HepG2 (cell line): Measurements from ENCODE around the gene LPIN3. TPM values are rescaled to one million over a fixed set of nuclear protein-coding genes. Genes with fewer than 3 reads are reported as not detected.
A peak's percentile ranks its signal among the peaks of the same experiment; 100 is the strongest.

ENCODE experiments used
- ATF7-NPFF ChIP-seq: sonication (generic); formaldehyde crosslinking; IDR thresholded peaks from 2 replicates; pipeline ENCODE4 v1.8.1; 2023; ENCODE audit warnings: mild to moderate bottlenecking, low read depth, missing genetic modification reagents, moderate library complexity
- FOXO1 ChIP-seq: sonication (generic); formaldehyde crosslinking; IDR thresholded peaks from 2 replicates; pipeline ENCODE4 v1.4.0; 2020; ENCODE audit warnings: missing genetic modification reagents
- GATAD2A ChIP-seq: IDR thresholded peaks from 2 replicates; pipeline ENCODE4 v1.6.1; 2016
- GPBP1L1 ChIP-seq: sonication (generic); formaldehyde crosslinking; IDR thresholded peaks from 2 replicates; pipeline ENCODE4 v1.5.0; 2020; ENCODE audit warnings: mild to moderate bottlenecking, missing genetic modification reagents
- GTF3A ChIP-seq: sonication (generic); formaldehyde crosslinking; conservative IDR thresholded peaks from 2 replicates; pipeline ENCODE4 v1.4.0; 2020; ENCODE audit warnings: mild to moderate bottlenecking, missing genetic modification reagents
- HDAC6 ChIP-seq: fragments of 200-600 bp; sonication (generic); IDR thresholded peaks from 2 replicates; pipeline ENCODE4 v1.7.0; 2017; ENCODE audit warnings: mild to moderate bottlenecking, antibody characterized with exemption, low read length, low read depth
- HNRNPLL ChIP-seq: fragments of 200-400 bp; formaldehyde crosslinking; IDR thresholded peaks from 2 replicates; pipeline ENCODE4 v1.6.1; 2017; ENCODE audit warnings: mild to moderate bottlenecking, low read depth, low read length; ENCODE audit not compliant: poor library complexity, severe bottlenecking
- IRF2 ChIP-seq: IDR thresholded peaks from 2 replicates; pipeline ENCODE4 v1.6.1; 2018; ENCODE audit warnings: missing genetic modification reagents, missing compliant biosample characterization
- JARID2 ChIP-seq: sonication (generic); formaldehyde crosslinking; IDR thresholded peaks from 2 replicates; pipeline ENCODE4 v1.8.1; 2023; ENCODE audit warnings: missing genetic modification reagents, inconsistent platforms; ENCODE audit not compliant: insufficient replicate concordance
- KAT7 ChIP-seq: IDR thresholded peaks from 2 replicates; pipeline ENCODE4 v1.6.1; 2018; ENCODE audit warnings: borderline replicate concordance, missing compliant biosample characterization
- KDM2A ChIP-seq: sonication (generic); formaldehyde crosslinking; IDR thresholded peaks from 2 replicates; pipeline ENCODE4 v1.4.0; 2020; ENCODE audit warnings: low read depth, missing genetic modification reagents, borderline replicate concordance
- KLF13 ChIP-seq: sonication (generic); formaldehyde crosslinking; IDR thresholded peaks from 2 replicates; pipeline ENCODE4 v1.4.0; 2020; ENCODE audit warnings: mild to moderate bottlenecking, missing genetic modification reagents
- NCOR1 ChIP-seq: fragments of 200-600 bp; sonication (generic); IDR thresholded peaks from 2 replicates; pipeline ENCODE4 v1.7.0; 2017; ENCODE audit warnings: antibody characterized with exemption, low read length, borderline replicate concordance
- U2AF2 ChIP-seq: fragments of 200-400 bp; formaldehyde crosslinking; IDR thresholded peaks from 2 replicates; pipeline ENCODE4 v1.6.1; 2017; ENCODE audit warnings: low read depth, mild to moderate bottlenecking, low read length
- ZBTB7A ChIP-seq: sonication (generic); formaldehyde crosslinking; IDR thresholded peaks from 2 replicates; pipeline ENCODE4 v1.8.0; 2022; ENCODE audit warnings: mild to moderate bottlenecking, missing genetic modification reagents
- ZFP62 ChIP-seq: sonication (generic); formaldehyde crosslinking; IDR thresholded peaks from 2 replicates; pipeline ENCODE4 v1.4.0; 2020; ENCODE audit warnings: missing genetic modification reagents
- ZFYVE20 ChIP-seq: sonication (generic); formaldehyde crosslinking; IDR thresholded peaks from 2 replicates; pipeline ENCODE4 v1.8.0; 2023; ENCODE audit warnings: low read depth, mild to moderate bottlenecking, moderate library complexity, missing genetic modification reagents, borderline replicate concordance
- ZNF451 ChIP-seq: sonication (generic); formaldehyde crosslinking; IDR thresholded peaks from 2 replicates; pipeline ENCODE4 v1.5.0; 2020; ENCODE audit warnings: mild to moderate bottlenecking, missing genetic modification reagents
- ZNF670 ChIP-seq: sonication (generic); formaldehyde crosslinking; IDR thresholded peaks from 2 replicates; pipeline ENCODE4 v1.8.0; 2022; ENCODE audit warnings: mild to moderate bottlenecking, missing genetic modification reagents, borderline replicate concordance
- ZNF788 ChIP-seq: sonication (generic); formaldehyde crosslinking; IDR thresholded peaks from 2 replicates; pipeline ENCODE4 v1.5.0; 2020; ENCODE audit warnings: mild to moderate bottlenecking, missing genetic modification reagents, borderline replicate concordance
- ZSCAN20 ChIP-seq: sonication (generic); formaldehyde crosslinking; IDR thresholded peaks from 2 replicates; pipeline ENCODE4 v1.4.0; 2020; ENCODE audit warnings: missing genetic modification reagents, mild to moderate bottlenecking, borderline replicate concordance
- polyA plus RNA-seq, 8 experiments: library from polyadenylated mRNA; depleted of rRNA in 3 of 8; stranded (reverse) in 7 of 8; unstranded in 1 of 8; fragments of >200 nt; fragmentation: Illumina TruSeq in 4 of 8; extraction: Trizol in 4 of 8; gene quantifications; 2 replicates each; pipeline versions ENCODE4 v1.2.1 to v1.2.3, GENCODE V29; 2011 to 2016; ENCODE audit warnings: low read depth in 4 of 8, missing spikeins in 1 of 8, mixed read lengths in 1 of 8; ENCODE audit not compliant: insufficient read depth in 1 of 8
- total RNA-seq, 5 experiments: library from RNA; depleted of rRNA; stranded (reverse); fragments of >200 nt; fragmentation: Illumina TruSeq; extraction: Trizol; gene quantifications; 2 replicates each; pipeline ENCODE4 v1.2.3, GENCODE V29; 2016; ENCODE audit warnings: low read depth in 1 of 5
- TF ChIP-seq, protein P1 (sequence below): sonication (generic); formaldehyde crosslinking; IDR thresholded peaks from 2 replicates; pipeline ENCODE4 v1.8.0; 2022; ENCODE audit warnings: missing genetic modification reagents, mild to moderate bottlenecking, borderline replicate concordance
- TF ChIP-seq, protein P2 (sequence below): sonication (generic); formaldehyde crosslinking; IDR thresholded peaks from 2 replicates; pipeline ENCODE4 v1.9.0; 2021; ENCODE audit warnings: missing genetic modification reagents, mild to moderate bottlenecking, borderline replicate concordance

LPIN3 gene
- total and polyA plus RNA-seq, 2 of the 13 experiments (the other 11 are each of a cell fraction or from before 2014, with no cell fraction given), result 14.2 to 28.6 TPM

- TF ChIP-seq ZNF788 (CRISPR knock-in tag) (0 out of 2 replicates have a peak, but pooled peaks have one; percentile 18), HNRNPLL (no peak), ZSCAN20 (CRISPR knock-in tag) (peak; percentile 6; the same call in 1 of the 2 replicates), KDM2A (CRISPR knock-in tag) (peak; percentile 58), ZFP62 (CRISPR knock-in tag) (no peak), GPBP1L1 (CRISPR knock-in tag) (no peak), JARID2 (CRISPR knock-in tag) (no peak), KLF13 (CRISPR knock-in tag) (no peak; the same call in 1 of the 2 replicates), GATAD2A (no peak), NCOR1 (peak; percentile 43; the same call in 1 of the 2 replicates), ZBTB7A (CRISPR knock-in tag) (no peak), ZFYVE20 (no peak), ZNF670 (CRISPR knock-in tag) (peak; percentile 94; the same call in 1 of the 2 replicates), GTF3A (CRISPR knock-in tag) (no peak), U2AF2 (no peak), ZNF451 (CRISPR knock-in tag) (no peak), ATF7-NPFF (CRISPR knock-in tag) (peak; percentile 80), HDAC6 (no peak), KAT7 (peak; percentile 46; the same call in 1 of the 2 replicates), IRF2 (CRISPR knock-in tag) (peak; percentile 35), FOXO1 (CRISPR knock-in tag) (no peak)
- TF ChIP-seq, protein P1, sequence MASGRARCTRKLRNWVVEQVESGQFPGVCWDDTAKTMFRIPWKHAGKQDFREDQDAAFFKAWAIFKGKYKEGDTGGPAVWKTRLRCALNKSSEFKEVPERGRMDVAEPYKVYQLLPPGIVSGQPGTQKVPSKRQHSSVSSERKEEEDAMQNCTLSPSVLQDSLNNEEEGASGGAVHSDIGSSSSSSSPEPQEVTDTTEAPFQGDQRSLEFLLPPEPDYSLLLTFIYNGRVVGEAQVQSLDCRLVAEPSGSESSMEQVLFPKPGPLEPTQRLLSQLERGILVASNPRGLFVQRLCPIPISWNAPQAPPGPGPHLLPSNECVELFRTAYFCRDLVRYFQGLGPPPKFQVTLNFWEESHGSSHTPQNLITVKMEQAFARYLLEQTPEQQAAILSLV (CRISPR knock-in tag), result peak; percentile 65; the same call in 1 of the 2 replicates
- TF ChIP-seq, protein P2, sequence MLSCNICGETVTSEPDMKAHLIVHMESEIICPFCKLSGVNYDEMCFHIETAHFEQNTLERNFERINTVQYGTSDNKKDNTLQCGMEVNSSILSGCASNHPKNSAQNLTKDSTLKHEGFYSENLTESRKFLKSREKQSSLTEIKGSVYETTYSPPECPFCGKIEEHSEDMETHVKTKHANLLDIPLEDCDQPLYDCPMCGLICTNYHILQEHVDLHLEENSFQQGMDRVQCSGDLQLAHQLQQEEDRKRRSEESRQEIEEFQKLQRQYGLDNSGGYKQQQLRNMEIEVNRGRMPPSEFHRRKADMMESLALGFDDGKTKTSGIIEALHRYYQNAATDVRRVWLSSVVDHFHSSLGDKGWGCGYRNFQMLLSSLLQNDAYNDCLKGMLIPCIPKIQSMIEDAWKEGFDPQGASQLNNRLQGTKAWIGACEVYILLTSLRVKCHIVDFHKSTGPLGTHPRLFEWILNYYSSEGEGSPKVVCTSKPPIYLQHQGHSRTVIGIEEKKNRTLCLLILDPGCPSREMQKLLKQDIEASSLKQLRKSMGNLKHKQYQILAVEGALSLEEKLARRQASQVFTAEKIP (CRISPR knock-in tag), result no peak
Observed at GRCh38 chr20:41340327-41341055, at the start of gene LPIN3 (continued).
